HS-5 (cell line): ENCODE results near the gene IP6K1.
A peak's percentile ranks its signal among the peaks of the same experiment; 100 is the strongest.
"Not testable (repeated sequence)": the region's sequence is repeated elsewhere in the genome, so short reads cannot be mapped to it uniquely, and the experiment has no call there.

Source experiments
- DNase-seq: peaks from one replicate; pipeline ENCODE4 v3.0.0-alpha.2; 2012; ENCODE audit warnings: low read depth

Gene IP6K1

DNA sequence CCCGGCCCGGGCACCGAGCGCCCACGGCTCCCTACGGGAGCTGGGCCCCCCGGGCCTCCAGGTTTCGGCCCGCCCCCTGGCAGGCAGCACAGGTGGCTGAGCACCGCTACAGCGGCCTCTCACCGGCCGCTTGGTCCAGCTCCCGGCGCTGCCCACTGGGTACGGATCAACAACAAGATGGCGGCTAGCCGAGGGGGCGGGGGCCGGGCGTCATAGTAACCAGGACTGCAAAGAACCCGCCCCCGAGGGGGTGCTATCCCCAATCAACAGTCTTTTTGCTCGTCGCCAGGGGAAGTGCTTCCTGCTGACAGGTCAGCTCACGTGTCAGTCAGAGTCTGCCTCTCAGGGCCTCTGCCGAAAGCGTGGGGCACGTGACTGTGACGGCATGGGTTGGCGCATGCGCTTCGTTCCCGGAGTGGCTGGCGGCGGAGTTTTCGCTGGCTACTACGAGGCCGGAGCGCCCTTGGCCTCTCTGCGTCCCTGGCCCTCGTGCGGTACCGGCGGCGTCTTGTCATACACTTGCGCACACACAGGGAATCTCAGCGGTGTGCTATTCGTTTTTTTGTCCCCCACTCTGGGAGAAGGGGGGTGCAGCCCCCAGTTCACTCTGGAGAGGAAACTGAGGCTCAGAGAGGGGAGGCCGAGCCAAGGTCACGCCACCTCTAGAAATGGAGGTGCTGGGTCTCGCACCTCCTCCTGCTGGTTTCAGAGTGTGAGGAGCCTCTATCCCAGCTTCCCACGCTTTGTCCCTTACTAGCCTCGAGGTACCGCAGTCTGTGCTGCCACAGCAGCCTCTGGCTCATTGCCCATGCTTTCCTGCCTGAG lies at the start of gene IP6K1:
IP6K1 (minus strand) TSS at position 186 of the 825 bp plus-strand sequence. CDS start 38,502 bp downstream, outside the sequence.
- DNase-seq, result peak; percentile 99

DNA sequence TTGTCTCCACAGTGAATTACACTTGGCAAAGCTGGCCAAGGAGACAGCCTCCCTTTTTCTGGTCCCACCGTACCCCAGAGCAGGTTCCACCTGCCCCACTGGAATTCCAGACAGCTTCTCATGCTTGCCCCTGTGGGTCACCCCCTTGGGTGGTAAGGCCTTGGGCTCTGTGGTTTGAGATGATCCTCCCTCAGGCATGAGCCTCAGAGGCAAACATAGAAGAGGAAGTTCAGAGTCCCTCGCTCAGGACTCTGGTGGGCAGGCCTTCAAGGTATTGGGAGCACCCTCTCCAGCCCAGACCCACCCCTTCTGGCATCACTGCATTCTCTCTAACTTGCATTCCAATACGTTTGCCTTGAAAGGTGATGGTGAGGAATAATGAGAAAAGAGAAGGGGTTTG lies 45.0 kb upstream of the IP6K1 start:
- no peak for DNase-seq

DNA sequence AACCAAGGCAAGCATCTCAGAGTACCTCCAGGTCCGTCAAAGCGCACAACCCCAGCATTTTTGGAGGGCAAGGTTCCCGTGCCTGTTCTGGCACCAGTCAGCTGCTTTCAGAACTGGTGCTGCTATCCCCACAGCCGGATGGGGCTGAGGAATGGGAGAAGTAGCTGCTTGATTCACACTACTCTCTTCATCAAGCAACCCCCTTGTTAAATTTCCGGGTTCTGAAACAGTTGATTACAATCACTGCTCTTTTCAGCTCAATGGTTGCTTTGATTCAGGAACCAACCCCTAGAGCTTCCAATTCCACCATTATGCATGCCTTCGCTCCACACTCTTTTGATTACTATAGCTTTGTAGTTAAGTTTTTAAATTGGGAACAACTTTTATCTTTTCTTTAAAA lies 39.7 kb upstream of the IP6K1 start:
- no peak for DNase-seq

DNA sequence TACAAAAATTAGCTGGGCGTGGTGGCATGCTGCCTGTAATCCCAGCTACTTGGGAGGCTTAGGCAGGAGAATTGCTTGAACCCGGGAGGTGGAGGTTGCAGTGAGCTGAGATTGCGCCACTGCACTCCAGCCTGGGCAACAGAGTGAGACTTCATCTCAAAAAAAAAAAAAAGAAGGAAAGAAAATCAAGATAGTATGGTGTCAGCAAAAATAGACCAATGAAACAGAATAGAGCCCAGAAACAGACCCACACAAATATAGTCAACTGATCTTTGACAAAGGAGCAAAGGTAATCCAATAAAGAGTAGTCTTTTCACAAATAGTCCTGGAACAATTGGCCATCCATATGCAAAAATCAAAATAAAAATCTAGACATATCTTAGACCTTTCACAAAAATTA lies 36.8 kb upstream of the IP6K1 start:
- DNase-seq, result not testable (repeated sequence)

DNA sequence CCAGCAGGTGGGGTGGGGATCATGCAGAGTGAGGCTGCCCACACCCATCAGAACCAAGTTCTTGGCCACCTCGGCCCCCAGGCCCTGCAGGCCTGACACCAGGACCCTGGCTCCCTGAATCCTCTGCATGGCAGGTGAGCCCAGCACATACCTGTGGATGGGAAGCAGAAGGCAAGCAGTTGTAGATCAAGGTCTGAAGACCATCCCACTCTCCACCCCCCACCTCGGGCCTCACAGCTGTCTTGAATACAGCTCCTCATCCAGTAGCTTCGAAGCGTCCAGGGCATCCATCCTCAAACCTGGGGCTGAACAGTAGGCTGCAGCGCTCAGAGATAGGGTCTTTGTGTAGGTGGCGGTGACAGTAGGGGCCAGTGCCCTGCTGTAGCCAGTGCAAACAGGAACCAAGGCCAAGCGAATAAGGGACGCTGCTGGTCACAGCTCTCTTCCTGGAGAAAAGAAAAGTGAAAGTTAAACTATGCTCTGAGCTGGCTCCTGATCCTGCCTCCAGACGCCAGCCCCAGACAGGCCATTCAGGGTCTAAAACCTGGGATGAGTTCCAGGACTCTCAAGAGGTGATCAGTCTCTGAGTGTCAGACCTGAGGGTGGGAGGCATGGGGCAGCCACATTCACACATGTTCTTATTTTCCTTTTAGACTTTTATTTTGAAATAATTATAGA lies 27.3 kb upstream of the IP6K1 start, which contains the start of gene UBA7:
UBA7 (minus strand) TSS at position 457 of the 678 bp plus-strand sequence; CDS start at position 291, 166 bp downstream.
- peak; percentile 42 for DNase-seq

DNA sequence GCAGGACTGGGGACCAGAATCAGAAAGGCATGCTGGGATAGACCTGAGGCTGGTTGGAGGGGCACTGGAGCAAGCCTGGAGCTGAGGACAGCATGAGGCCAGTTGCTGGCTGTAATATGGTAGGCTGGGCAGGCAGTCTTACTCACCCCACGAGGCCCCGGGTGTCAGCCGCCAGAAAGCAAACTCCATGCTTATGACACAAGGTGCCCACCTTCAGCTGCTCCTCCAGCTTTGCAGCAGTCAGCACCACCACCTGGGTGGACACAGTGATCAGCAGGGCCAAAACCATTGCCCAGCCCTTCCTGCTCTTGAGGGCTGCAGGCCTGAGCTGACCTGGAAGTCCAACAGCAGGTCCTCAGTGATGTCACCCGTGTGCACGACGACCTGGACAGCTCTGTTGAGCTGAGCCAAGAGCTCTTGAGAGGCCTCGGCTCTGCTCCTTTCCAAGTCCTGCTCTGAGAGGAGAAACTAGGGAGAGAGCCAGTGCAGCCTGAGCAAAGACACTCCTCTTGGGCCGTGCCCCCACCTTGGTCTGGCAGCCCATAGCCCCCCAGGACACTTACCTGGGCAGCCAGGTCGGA lies 26.7 kb upstream of the IP6K1 start:
- DNase-seq, result no peak

DNA sequence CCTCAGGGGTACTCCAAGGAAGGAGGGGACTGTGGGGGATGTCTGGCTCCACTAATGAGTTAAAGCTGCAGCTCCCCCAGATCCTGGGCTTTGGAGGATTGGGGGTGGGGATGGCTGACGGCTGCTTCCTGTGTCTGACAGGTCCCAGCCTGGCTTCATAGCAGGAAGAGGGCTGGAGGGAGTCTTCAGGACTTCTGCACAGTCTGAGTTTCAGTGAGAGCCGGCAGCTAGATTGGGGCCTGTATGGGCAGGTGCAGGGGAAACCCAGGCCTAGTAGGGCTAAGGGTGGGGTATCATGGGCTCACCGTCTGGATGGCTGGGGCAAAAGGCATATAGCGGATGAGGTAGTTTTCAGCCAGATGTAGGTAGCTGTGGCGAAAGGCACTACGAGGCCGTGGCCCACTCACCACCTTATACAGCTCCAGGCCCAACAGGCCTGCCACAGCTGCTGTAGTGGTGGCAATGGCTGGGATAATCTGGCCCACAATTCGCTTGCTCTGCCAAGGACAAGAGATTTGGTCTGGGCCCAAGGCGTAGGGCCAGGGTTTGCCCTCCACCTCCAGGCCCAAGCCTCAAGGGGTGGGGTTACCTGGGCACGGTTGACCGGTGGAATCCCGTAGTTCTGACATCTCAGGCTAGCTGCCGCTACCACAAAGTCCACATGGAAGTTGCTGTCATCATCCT lies 21.2 kb upstream of the IP6K1 start:
- no peak for DNase-seq

DNA sequence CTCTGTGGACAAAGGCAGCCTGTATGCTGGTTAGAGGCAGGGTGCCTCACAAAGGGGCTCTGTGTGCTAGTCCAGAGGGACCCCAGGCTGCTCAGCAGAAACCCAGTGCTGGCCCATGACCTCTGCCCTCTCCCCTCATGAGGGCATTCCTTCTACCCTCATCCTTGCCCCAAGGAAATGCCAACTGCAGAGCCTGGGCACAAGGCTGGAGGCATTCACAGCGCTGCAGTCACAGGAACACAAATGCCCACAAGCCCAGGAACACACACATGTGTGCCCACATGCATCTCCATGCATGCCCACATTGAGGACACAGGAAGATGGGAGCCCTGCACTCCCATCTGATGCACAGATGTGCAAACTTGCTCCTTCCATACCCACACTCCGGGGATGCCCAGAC lies 20.5 kb upstream of the IP6K1 start:
- DNase-seq, result no peak

DNA sequence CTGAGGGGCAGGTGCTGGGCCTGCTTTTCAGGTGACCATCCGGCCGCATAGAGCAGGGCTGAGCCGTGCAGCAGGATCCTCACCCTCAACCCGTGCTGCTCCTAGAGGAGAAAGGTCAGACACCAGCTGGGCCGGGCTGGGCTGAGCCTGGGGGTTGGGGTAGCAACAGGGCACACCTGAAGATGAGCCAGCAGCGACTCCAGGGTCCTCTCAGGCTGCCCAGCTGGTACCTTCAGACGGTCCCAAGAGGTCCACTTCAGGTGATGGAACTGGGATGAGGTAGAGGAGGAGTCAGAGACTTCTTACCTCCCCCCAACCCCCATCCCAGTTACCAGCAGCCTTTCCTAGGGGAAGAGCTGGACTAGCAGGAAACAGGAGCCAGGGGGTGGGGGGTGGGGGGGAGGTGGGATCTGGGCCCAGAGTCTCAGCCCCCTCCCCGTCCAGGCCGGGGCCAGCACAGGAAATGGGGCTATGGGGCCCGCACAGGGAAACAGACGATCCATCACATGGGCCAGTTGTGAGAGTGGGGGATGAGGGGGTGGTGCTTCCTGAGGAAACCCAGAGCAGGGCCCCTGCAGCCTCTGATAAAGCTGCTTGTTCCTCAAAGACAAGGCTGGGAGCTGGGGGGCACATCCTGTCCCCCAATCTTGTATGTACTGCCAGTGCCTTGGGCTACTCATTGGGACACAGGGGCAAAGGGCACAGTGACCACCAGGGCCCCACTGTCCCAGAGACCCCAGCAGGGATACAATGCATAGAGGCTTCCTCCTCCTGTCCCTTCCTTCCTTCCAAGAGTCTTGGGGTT lies 19.8 kb upstream of the IP6K1 start:
- DNase-seq, result no peak

DNA sequence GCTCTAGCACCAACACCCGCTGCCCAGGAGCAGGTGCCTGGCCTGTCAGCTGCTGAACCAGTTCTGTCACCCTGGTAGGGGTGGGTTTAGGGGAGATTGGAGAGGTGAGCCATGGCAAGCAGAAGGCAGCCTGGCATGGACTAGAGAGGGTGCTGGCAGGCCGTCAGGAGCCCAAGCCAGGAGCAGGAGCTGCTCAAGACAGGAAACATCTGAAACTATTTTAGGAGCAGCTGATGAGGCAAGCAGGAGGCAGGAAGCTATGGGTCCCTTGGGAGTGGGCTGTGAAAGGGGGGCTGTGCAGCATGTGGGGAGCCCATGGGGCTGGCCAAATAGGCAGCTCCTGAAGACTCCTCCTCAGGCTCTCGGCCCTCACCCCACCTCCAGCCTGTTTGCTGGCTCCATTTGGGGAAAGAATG lies 19.0 kb upstream of the IP6K1 start:
- DNase-seq, result peak; percentile 51

DNA sequence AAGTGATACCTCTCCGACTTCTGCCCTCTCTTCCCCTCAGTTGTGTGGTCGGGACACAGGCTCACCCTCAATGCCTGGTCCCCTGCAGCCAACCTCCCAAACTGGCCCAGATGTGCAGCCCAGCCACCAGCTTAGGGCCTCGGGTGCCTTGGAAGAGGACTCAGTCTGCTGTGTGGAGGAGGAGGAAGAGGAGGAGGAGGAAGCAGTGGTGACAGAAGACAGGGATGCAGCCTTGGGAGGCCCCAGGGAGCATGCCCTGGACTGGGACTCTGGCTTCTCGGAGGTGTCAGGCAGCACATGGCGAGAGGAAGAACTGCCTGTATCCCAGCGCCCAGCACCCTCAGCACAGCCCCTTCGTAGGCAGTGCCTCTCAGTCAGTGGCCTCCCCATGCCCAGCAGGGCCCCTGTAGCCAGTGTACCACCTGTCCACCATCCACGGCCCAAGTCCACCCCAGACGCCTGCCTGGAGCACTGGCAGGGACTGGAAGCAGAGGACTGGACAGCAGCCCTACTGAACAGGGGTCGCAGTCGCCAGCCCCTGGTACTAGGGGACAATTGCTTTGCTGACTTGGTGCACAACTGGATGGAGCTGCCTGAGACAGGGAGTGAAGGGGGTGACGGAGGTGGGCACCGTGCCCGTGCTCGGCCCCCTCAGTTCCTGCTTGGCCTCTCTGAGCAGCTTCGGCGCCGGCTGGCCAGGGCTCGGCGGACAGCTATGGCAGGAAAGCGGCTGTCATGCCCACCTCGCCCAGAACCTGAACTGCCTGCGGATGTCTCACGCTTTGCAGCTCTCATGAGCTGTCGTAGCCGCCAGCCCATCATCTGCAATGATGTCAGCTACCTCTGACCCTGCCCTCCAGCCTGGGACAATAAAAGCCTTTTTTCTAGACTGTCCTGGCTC lies 18.0 kb upstream of the IP6K1 start:
- no peak for DNase-seq

DNA sequence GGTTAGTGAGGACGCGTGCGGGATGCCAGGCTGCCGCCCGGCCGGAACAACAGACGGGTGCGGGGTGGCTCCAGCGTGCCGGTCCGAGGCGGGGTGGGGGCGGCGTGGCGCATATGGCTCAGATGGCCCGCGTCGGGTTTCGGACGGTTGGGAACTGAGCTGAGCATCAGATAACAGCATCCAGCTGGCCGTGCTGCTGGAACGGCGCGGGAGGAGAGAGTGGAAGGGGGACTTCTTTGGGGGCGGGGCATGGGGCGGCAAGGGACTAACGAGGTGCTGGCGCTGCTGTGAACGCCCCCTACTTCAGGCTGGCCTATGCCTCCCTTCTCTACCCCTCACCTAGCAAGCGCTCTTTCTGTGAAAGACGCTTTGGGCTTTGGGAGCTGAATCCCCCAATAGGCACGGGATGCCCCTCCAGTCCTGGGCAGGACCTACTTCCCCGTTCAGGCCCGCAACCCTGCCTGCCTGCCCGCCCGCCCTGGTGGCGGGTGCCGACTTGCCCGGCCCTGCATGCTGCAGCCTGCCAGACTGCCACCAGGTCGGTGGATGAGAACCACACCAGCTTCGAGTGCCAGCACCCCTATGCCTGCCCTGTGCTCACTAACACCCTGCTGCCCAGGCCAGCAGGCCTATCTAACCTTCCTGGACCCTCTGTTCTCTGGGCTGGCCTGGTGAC lies 17.3 kb upstream of the IP6K1 start:
- no peak for DNase-seq

DNA sequence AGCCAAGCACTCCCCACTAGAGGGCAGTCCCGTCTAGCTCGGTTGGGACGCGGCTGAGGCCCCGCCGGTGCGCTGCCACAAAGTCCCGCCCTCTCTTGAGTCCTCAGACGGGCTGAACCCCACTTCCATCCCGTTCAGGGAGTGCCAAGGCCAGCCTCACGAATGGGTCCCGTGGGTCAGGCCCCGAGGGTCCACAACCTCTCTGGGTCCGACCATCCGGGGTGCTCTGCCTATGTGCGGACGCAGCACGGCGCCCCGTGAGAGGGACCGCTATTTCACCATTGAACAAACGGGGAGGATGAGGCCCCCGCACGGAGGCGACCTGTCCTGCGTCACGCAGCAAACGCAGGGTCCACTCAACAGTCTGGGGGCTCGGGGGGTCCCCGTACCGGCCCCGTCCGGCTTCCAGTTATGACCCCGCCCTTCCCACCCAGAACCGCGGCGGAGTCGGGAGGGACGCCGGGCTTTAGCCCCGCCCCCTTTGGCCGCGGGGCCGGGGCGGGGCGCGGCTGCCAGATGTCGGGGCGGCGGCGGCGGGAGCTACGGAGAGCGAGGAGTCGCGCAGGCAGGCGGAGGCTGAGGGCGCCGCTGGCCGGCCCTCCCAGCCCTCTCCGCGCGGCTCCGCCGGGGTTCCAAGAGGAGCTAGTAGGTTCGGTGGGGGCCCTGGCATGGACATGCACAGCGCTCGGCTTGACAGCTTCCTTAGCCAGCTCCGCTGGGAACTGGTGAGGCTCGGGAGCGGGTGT lies 16.6 kb upstream of the IP6K1 start, which contains the start of gene INKA1:
INKA1 (plus strand) TSS at position 543 of the 746 bp plus-strand sequence; CDS start at position 675, 132 bp downstream.
- peak; percentile 49 for DNase-seq

DNA sequence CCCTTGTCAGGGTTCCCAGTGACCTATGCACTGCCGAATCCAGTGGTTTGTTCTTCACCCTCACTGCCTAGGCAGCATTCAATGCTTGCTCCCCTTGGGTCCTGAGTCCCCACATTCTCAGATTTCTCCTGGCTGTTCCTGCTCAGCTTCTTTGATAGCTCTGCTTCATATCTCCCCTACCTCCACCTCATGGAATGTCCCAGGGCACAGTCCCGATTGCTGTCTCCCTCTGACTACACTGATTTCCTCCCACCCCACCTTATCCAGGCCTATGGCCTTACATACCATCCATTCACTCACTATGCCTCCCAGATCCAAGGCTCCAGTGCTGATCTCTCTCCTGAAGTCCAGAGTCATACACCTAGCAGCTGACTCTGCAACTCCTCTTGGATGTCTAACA lies 14.8 kb upstream of the IP6K1 start:
- DNase-seq, result no peak

DNA sequence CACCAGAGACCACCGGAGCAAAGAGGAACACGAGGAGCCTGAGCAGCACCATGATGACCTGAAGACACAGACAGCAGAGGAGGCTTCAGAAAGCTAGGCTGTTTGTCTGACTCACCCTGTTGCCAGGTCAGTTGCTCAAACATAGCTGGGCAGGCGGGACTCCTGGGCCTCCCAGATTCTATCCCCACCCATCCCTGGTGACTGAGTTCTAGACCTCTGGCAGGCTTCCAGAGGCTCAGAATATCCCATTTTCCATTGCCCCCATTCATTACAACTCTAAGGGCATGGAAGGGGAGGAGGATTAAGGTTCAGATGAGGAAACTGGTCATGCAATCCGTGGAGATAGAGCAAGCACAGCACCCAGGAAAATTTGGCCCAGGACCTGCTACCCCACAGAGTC lies 13.4 kb upstream of the IP6K1 start, which contains the start of gene CDHR4:
CDHR4 (minus strand) TSS at position 113 of the 400 bp plus-strand sequence; CDS start at position 52, 61 bp downstream.
- DNase-seq, result peak; percentile 43

DNA sequence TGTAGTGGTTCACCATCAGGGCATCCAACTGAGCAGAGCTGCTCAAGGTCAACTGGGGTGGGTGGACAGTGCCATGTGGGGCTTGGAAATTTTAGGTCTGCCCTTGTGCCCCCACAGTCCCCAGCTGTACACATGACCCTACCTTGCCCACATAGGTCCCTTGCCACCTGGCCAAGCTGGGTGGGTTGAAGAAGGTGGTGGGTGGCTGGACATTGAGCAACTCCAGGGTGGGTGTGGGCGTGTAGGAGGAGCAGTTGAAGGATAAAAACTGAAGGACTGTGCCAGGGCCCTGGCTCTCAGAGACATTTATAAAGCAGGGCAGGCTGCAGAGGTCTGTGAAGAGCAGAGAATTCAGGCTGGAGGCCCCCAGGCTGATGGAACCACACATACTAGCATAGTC lies 12.8 kb upstream of the IP6K1 start:
- DNase-seq, result no peak

DNA sequence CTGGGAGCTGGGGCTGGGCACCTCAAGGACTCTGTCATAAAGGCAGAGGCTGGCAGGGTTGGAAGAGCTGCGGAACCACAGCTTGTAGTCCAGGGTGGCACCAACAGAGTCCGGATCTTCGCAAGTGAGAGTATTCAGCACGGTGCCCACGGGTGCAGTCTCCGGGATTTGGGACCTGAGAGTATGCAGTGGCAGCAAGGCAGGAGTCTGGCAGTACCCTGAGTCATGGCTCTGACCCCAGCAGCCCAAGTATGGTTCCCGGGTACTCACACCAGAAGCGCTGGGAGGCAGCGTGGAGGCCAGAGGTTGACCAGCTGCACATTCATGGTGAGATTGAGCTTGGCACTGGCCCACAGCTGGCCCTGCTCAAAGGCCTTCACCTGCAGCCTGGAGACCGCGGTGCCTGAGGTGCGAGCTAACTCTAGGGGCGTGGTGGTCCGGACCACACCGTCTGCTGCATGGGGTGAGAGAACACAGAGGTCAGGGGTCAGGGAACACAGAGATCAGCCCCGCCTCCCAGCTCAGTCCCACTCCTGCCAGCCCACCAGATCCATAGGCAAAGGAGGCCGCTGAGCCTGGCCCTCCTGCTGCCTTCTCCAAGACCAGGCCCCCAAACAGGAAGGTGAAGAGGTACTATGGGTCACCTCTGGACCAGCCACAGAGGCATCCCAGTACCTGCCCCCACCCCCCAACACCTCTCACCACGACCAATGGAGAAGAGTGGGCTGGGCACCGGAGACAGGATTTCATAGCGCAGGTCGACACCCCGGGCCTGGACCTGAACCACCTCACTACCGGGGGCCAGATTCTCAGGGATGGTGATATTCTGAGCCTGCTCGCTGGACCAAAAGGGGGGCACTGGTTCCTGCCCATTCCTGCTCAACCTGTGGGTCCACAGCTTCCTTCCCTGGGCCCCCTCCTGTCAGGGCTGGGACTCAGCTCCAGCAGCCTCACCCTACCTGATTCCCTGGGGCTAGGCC lies 8.9 kb upstream of the IP6K1 start:
- DNase-seq, result no peak

DNA sequence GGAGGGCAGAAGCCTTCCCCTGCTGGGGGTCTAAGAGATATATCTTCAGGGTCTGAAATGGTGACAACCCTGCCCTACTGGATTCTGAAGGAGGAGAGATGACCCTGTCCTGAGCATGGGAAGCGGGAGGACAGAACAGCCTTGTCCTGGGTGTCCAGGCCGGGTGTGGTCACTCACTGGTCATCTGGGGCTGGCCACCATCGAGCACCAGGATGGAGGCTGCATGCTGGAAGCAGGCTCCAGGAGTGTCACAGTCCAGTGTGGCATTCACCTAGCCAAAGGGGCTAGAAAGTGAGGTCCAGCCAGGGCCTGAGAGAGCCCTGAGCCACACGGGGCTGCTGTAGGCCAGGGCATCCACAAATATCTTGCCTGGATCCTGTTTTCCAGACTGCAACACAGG lies 8.1 kb upstream of the IP6K1 start:
- DNase-seq, result no peak
